HUDEP-2 (cell line): ENCODE results near the gene TYK2.
"Not testable (repeated sequence)": the region's sequence is repeated elsewhere in the genome, so short reads cannot be mapped to it uniquely, and the experiment has no call there.

Experiments
- DNase-seq, 76 experiments: peaks; one replicate each; lab custom pipeline; 2025; ENCODE audit not compliant: unreplicated experiment in 76 of 76; lab: John Stamatoyannopoulos, UW

The TYK2 gene

GRCh38 chr19:10336725-10337124, 43.6 kb downstream of the TYK2 start:
- DNase-seq, result not testable (repeated sequence)

GRCh38 chr19:10335352-10335985, 44.9 kb downstream of the TYK2 start:
- DNase-seq, result no peak

- DNase-seq, result peak in 57 of 76 experiments; percentile 11 to 87 (median 61)
Observed at GRCh38 chr19:10334588-10335351, 45.6 kb downstream of the TYK2 start.

- DNase-seq, result no peak
Observed at GRCh38 chr19:10333758-10334587, 46.4 kb downstream of the TYK2 start.

- DNase-seq, result peak; percentile 59 to 99 (median 98)
Observed at GRCh38 chr19:10332965-10333757, 47.2 kb downstream of the TYK2 start, which contains the start of gene RAVER1. RAVER1 (minus strand) TSS chr19:10333529; CDS start chr19:10333507, 22 bp downstream.

GRCh38 chr19:10332158-10332964, 48.0 kb downstream of the TYK2 start:
- peak in 2 of 76 experiments; percentile 6 to 13 for DNase-seq

- no peak for DNase-seq
Observed at GRCh38 chr19:10329555-10329954, 50.8 kb downstream of the TYK2 start.

GRCh38 chr19:10328558-10329429, 51.6 kb downstream of the TYK2 start:
- no peak for DNase-seq

- DNase-seq, result no peak
Observed at GRCh38 chr19:10327793-10328192, 52.6 kb downstream of the TYK2 start.

- no peak for DNase-seq
Observed at GRCh38 chr19:10325732-10326131, 54.6 kb downstream of the TYK2 start.

- DNase-seq, result peak in 1 of 76 experiments; percentile 5
Observed at GRCh38 chr19:10321874-10322835, 58.2 kb downstream of the TYK2 start.

GRCh38 chr19:10321417-10321797, 59.0 kb downstream of the TYK2 start:
- DNase-seq, result no peak

- DNase-seq, result no peak
Observed at GRCh38 chr19:10320602-10321416, 59.6 kb downstream of the TYK2 start.

- no peak for DNase-seq
Observed at GRCh38 chr19:10318807-10319682, 61.3 kb downstream of the TYK2 start.

GRCh38 chr19:10317857-10318462, 62.4 kb downstream of the TYK2 start:
- DNase-seq, result no peak
